Activated T-cell treated with anti-CD3 and anti-CD28 coated beads for 48 hours (primary cell): ENCODE measurements around the gene SMIM24.
"Not testable (repeated sequence)": the region's sequence is repeated elsewhere in the genome, so short reads cannot be mapped to it uniquely, and the experiment has no call there.

Source experiments
- DNase-seq: peaks from one replicate; pipeline ENCODE4 v3.0.0-alpha.2; 2020; ENCODE audit warnings: low read depth

SMIM24 gene

GRCh38 chr19:3433805-3434540 is 46.4 kb downstream of the SMIM24 start:
- no peak for DNase-seq

GRCh38 chr19:3433313-3433712 is 47.0 kb downstream of the SMIM24 start:
- DNase-seq: no peak

GRCh38 chr19:3431760-3432397 is 48.4 kb downstream of the SMIM24 start:
- DNase-seq: no peak

GRCh38 chr19:3430366-3430680 is 50.0 kb downstream of the SMIM24 start:
- not testable (repeated sequence) for DNase-seq

- no peak for DNase-seq
These were observed 53.9 kb downstream of the SMIM24 start for GRCh38 chr19:3426433-3426832.
